ENCODE measurements around the gene SNX21.

Gene SNX21

DNA sequence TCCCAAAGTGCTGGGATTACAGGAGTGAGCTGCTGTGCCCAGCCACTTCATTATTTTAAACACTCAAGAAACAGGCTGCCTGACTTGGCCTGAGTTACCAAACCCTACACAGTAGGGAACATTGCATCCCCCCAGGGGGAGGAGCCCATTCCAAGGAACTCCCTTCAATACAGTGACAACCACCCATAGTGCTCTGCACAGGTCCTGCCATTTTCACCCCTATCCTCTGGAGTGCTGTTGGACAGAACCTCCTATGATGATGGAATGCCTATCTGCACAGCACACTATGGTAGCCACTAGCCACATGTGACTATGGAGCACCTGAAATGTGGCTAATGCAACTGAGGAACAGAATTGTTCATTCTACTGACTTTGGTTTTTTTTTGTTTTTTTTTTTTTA is 11.9 kb downstream of the SNX21 start:
- H3K79me2 ChIP-seq (ENCODE audit: control insufficient read depth, low read length): no peaks in the 10 kb centered on the region
- TF ChIP-seq, protein P1, sequence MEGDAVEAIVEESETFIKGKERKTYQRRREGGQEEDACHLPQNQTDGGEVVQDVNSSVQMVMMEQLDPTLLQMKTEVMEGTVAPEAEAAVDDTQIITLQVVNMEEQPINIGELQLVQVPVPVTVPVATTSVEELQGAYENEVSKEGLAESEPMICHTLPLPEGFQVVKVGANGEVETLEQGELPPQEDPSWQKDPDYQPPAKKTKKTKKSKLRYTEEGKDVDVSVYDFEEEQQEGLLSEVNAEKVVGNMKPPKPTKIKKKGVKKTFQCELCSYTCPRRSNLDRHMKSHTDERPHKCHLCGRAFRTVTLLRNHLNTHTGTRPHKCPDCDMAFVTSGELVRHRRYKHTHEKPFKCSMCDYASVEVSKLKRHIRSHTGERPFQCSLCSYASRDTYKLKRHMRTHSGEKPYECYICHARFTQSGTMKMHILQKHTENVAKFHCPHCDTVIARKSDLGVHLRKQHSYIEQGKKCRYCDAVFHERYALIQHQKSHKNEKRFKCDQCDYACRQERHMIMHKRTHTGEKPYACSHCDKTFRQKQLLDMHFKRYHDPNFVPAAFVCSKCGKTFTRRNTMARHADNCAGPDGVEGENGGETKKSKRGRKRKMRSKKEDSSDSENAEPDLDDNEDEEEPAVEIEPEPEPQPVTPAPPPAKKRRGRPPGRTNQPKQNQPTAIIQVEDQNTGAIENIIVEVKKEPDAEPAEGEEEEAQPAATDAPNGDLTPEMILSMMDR (IDR thresholded peaks at IDR 0.05; ENCODE audit: low read depth, low read length, poor library complexity, severe bottlenecking): no peak
- no peak for TF ChIP-seq EZH2phosphoT487 (IDR thresholded peaks at IDR 0.05; ENCODE audit: borderline replicate concordance, low read length)
- peaks cover 20% of the 10 kb centered on the region for H3K4me1 ChIP-seq (ENCODE audit: control insufficient read depth, low read length)
- no peak overlapping the region for H3K4me3 ChIP-seq (ENCODE audit: low read length)
- H3K27me3 ChIP-seq (ENCODE audit: control insufficient read depth, low read length): no peaks in the 10 kb centered on the region
- H3K36me3 ChIP-seq (ENCODE audit: control insufficient read depth, low read length): peaks cover 24% of the 10 kb centered on the region
- H3F3A ChIP-seq (ENCODE audit: control insufficient read depth, insufficient read depth): no peaks in the 10 kb centered on the region
- no peaks in the 10 kb centered on the region for H3K9me3 ChIP-seq (ENCODE audit: control insufficient read depth, insufficient read depth, low read length)
- no peaks in the 10 kb centered on the region for H3K9me2 ChIP-seq (replicated peaks; ENCODE audit: control insufficient read depth, low read length)
- no peak overlapping the region for H3K27ac ChIP-seq (ENCODE audit: low read depth, low read length)
- H4K20me1 ChIP-seq (ENCODE audit: control insufficient read depth, insufficient read depth, low read depth, low read length): no peaks in the 10 kb centered on the region
- H3K4me2 ChIP-seq (ENCODE audit: low read length): no peak overlapping the region

DNA sequence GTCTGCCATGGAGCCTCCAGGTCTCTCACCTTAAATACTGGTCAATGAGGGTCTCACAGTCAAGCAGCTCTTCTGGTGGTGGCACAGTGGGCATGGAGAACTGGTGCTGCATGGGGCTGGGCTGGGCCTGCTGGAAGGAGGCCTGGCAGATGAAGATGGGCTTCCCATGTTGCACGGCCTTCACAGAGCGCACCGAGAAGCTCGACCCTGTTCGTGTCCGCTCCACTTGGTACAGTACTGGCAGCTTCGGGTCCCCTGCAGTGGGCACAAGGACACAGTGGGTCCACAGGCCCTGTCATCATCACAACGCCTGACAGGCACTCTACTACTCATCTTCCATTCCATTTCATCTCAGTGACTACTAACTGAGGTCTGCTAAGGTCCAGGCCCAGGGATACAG is 14.8 kb downstream of the SNX21 start:
- Histone ChIP-seq H3K79me2 (ENCODE audit: control insufficient read depth, low read length) (no peaks in the 10 kb centered on the region), H3K4me1 (ENCODE audit: control insufficient read depth, low read length) (no peaks in the 10 kb centered on the region; the same call in 1 of the 2 replicates), H3K27ac (ENCODE audit: low read depth, low read length) (no peak overlapping the region), H3K4me2 (ENCODE audit: low read length) (no peak overlapping the region), H3K36me3 (ENCODE audit: control insufficient read depth, low read length) (peaks cover 13% of the 10 kb centered on the region), H3K27me3 (ENCODE audit: control insufficient read depth, low read length) (no peaks in the 10 kb centered on the region), H3K4me3 (ENCODE audit: low read length) (no peak overlapping the region), H4K20me1 (ENCODE audit: control insufficient read depth, insufficient read depth, low read depth, low read length) (no peaks in the 10 kb centered on the region; the same call in 1 of the 2 replicates), H3K9me2 (replicated peaks; ENCODE audit: control insufficient read depth, low read length) (no peaks in the 10 kb centered on the region), H3F3A (ENCODE audit: control insufficient read depth, insufficient read depth) (no peaks in the 10 kb centered on the region), H3K9me3 (ENCODE audit: control insufficient read depth, insufficient read depth, low read length) (no peaks in the 10 kb centered on the region)
- TF ChIP-seq, protein P1 (IDR thresholded peaks at IDR 0.05; ENCODE audit: low read depth, low read length, poor library complexity, severe bottlenecking): no peak
- no peak for TF ChIP-seq EZH2phosphoT487 (IDR thresholded peaks at IDR 0.05; ENCODE audit: borderline replicate concordance, low read length)

DNA sequence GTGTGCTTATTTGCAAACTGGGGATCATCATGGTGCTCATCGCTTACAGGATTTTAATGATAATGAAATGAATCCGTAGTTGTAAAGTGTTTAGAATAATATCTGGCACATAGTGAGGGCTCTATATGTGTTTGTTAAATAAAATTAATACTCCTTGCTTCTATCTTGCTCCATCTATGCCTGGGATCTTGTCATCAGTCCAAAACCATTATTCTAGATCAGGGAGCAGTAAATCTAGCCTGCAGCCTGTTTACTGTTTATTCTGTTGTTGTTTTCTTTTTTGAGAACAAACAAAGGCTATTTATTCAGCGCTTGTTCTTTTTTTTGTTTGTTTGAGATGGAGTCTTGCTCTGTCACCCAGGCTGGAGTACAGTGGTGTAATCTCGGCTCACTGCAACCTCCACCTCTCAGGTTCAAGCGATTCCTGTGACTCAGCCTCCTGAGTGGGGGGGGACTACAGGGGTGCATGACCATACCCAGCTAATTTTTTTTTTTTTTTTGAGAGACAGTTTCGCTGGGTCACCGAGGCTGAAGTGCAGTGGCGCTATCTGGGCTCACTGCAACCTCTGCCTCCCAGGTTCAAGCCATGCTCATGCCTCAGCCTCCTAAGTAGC is 15.5 kb downstream of the SNX21 start:
- Histone ChIP-seq H3K27me3 (ENCODE audit: control insufficient read depth, low read length) (no peaks in the 10 kb centered on the region), H3K4me2 (ENCODE audit: low read length) (no peak overlapping the region), H3K36me3 (ENCODE audit: control insufficient read depth, low read length) (peaks cover 6% of the 10 kb centered on the region), H3K79me2 (ENCODE audit: control insufficient read depth, low read length) (no peaks in the 10 kb centered on the region), H3K9me2 (replicated peaks; ENCODE audit: control insufficient read depth, low read length) (no peaks in the 10 kb centered on the region), H3K4me3 (ENCODE audit: low read length) (no peak overlapping the region), H3F3A (ENCODE audit: control insufficient read depth, insufficient read depth) (no peaks in the 10 kb centered on the region), H3K27ac (ENCODE audit: low read depth, low read length) (no peak overlapping the region), H4K20me1 (ENCODE audit: control insufficient read depth, insufficient read depth, low read depth, low read length) (no peaks in the 10 kb centered on the region; the same call in 1 of the 2 replicates), H3K9me3 (ENCODE audit: control insufficient read depth, insufficient read depth, low read length) (no peaks in the 10 kb centered on the region), H3K4me1 (ENCODE audit: control insufficient read depth, low read length) (no peaks in the 10 kb centered on the region)
- no peak for TF ChIP-seq EZH2phosphoT487 (IDR thresholded peaks at IDR 0.05; ENCODE audit: borderline replicate concordance, low read length)
- TF ChIP-seq, protein P1 (IDR thresholded peaks at IDR 0.05; ENCODE audit: low read depth, low read length, poor library complexity, severe bottlenecking): no peak
